GM23338 (cell line): ENCODE results near the gene PROCA1. TPM values are rescaled to one million over a fixed set of nuclear protein-coding genes. Genes with fewer than 3 reads are reported as not detected.

Experiments used
- ATAC-seq: fragments of 200-7000 bp; cut with Tn5 transposase; 3 replicates; pipeline ENCODE4 v1.9.1; 2020
- DNase-seq: peaks from one replicate; pipeline ENCODE4 v3.0.0-alpha.2; 2015; ENCODE audit warnings: low spot score
- H2AFZ ChIP-seq: fragments of 200-600 bp; sonication (generic); 2 replicates; pipeline ENCODE4 v1.8.0; 2016; ENCODE audit warnings: antibody characterized with exemption, mild to moderate bottlenecking, moderate library complexity
- H3F3A ChIP-seq: fragments of 200-600 bp; sonication (generic); replicated peaks from 2 replicates; pipeline ENCODE4 v1.8.0; 2017; ENCODE audit warnings: antibody characterized with exemption, mixed run types, low read depth
- H3K27ac ChIP-seq: fragments of 200-600 bp; sonication (generic); 2 replicates; pipeline ENCODE4 v1.6.1; 2016; ENCODE audit warnings: low read depth
- H3K27me3 ChIP-seq: fragments of 200-600 bp; sonication (generic); 2 replicates; pipeline ENCODE4 v1.8.0; 2016; ENCODE audit warnings: mild to moderate bottlenecking, mixed run types, moderate library complexity; ENCODE audit not compliant: insufficient read depth
- H3K36me3 ChIP-seq: fragments of 200-600 bp; sonication (generic); 2 replicates; pipeline ENCODE4 v1.8.0; 2016; ENCODE audit warnings: mild to moderate bottlenecking; ENCODE audit not compliant: insufficient read depth
- H3K4me1 ChIP-seq: fragments of 200-600 bp; sonication (generic); 2 replicates; pipeline ENCODE4 v1.8.0; 2016; ENCODE audit warnings: mild to moderate bottlenecking, moderate library complexity; ENCODE audit not compliant: insufficient read depth
- H3K4me2 ChIP-seq: fragments of 200-600 bp; sonication (generic); 2 replicates; pipeline ENCODE4 v1.7.1; 2017; ENCODE audit warnings: mixed run types
- H3K4me3 ChIP-seq: fragments of 200-600 bp; sonication (generic); 2 replicates; pipeline ENCODE4 v1.6.1; 2016; ENCODE audit warnings: mixed run types
- H3K79me2 ChIP-seq: fragments of 200-600 bp; sonication (generic); replicated peaks from 2 replicates; pipeline ENCODE4 v1.8.0; 2017; ENCODE audit warnings: mild to moderate bottlenecking; ENCODE audit not compliant: insufficient read depth
- H3K9me2 ChIP-seq: fragments of 200-600 bp; sonication (generic); 2 replicates; pipeline ENCODE4 v1.8.0; 2017; ENCODE audit not compliant: insufficient read depth
- H4K20me1 ChIP-seq: fragments of 200-600 bp; sonication (generic); replicated peaks from 2 replicates; pipeline ENCODE4 v1.8.0; 2017; ENCODE audit warnings: mild to moderate bottlenecking; ENCODE audit not compliant: insufficient read depth
- H3K27ac Mint-ChIP-seq: 2 replicates; pipeline ENCODE4 v1.8.0; 2020; ENCODE audit warnings: inconsistent platforms, mild to moderate bottlenecking, moderate library complexity, mixed read lengths
- H3K27me3 Mint-ChIP-seq: 3 replicates; pipeline ENCODE4 v1.8.0; 2022; ENCODE audit warnings: low read depth, mild to moderate bottlenecking, moderate library complexity, mixed read lengths, inconsistent platforms; ENCODE audit not compliant: insufficient read depth, poor library complexity
- H3K36me3 Mint-ChIP-seq: 3 replicates; pipeline ENCODE4 v1.8.0; 2021; ENCODE audit warnings: low read depth, mild to moderate bottlenecking, inconsistent platforms, moderate library complexity, mixed read lengths
- H3K4me1 Mint-ChIP-seq: 3 replicates; pipeline ENCODE4 v1.8.0; 2020; ENCODE audit warnings: mild to moderate bottlenecking, inconsistent platforms, mixed read lengths
- H3K4me3 Mint-ChIP-seq: 3 replicates; pipeline ENCODE4 v1.8.0; 2021; ENCODE audit warnings: moderate library complexity, mild to moderate bottlenecking, inconsistent platforms, mixed read lengths
- H3K9me3 Mint-ChIP-seq: 3 replicates; pipeline ENCODE4 v1.8.0; 2020; ENCODE audit warnings: moderate library complexity, mild to moderate bottlenecking, inconsistent platforms, mixed read lengths
- CREB1 ChIP-seq: fragments of 250-450 bp; sonication (Bioruptor Pico); IDR thresholded peaks from 2 replicates; pipeline ENCODE4 v1.5.0; 2020; ENCODE audit warnings: low read depth, mild to moderate bottlenecking, moderate library complexity
- ETS1 ChIP-seq: IDR thresholded peaks from 2 replicates; pipeline ENCODE4 v1.6.1; 2016; ENCODE audit warnings: antibody characterized with exemption
- EZH2 ChIP-seq: fragments of 200-600 bp; sonication (generic); IDR thresholded peaks from one replicate; pipeline ENCODE4 v1.8.0; 2017; ENCODE audit warnings: antibody characterized with exemption, mild to moderate bottlenecking, low read depth; ENCODE audit not compliant: unreplicated experiment
- NANOG ChIP-seq: IDR thresholded peaks from 2 replicates; pipeline ENCODE4 v1.6.1; 2016; ENCODE audit warnings: antibody characterized with exemption, borderline replicate concordance
- POLR2AphosphoS5 ChIP-seq: IDR thresholded peaks from 2 replicates; pipeline ENCODE4 v1.6.1; 2016; ENCODE audit warnings: antibody characterized with exemption, low read depth
- REST ChIP-seq: IDR thresholded peaks from one replicate; pipeline ENCODE4 v1.6.1; 2018; ENCODE audit warnings: antibody characterized with exemption; ENCODE audit not compliant: unreplicated experiment
- STAT1 ChIP-seq: IDR thresholded peaks from one replicate; pipeline ENCODE4 v1.6.1; 2016; ENCODE audit warnings: antibody characterized with exemption; ENCODE audit not compliant: unreplicated experiment
- polyA plus RNA-seq: library from polyadenylated mRNA; unstranded; fragments of >200 nt; fragmentation: Nextera tagmentation; extraction: Ambion mirVana; gene quantifications from 2 replicates; pipeline ENCODE4 v1.2.1, GENCODE V29; 2016
- total RNA-seq: library from RNA; depleted of rRNA; stranded (reverse); fragments of >200 nt; shearing (Covaris generic); gene quantifications from 2 replicates; pipeline ENCODE4 v1.2.3, GENCODE V29; 2014
- TF ChIP-seq, protein P1 (sequence below), 2 experiments: fragments of 200-600 bp in 1 of 2; sonication (generic) in 1 of 2; conservative IDR thresholded peaks; 2 replicates each; pipeline versions ENCODE4 v1.5.1 to v1.6.1; 2016 to 2017; ENCODE audit warnings: antibody characterized with exemption in 2 of 2, low read depth in 2 of 2, mild to moderate bottlenecking in 2 of 2, moderate library complexity in 1 of 2

The PROCA1 gene
- total and polyA plus RNA-seq, 2 experiments from 2014 or later: 11.3 to 14.4 TPM

GRCh38 chr17:28715217-28715616 lies 3.5 kb upstream of the PROCA1 start:
- Histone ChIP-seq H3F3A (peaks cover 42% of the 10 kb centered on the region), H3K27ac (no peak overlapping the region), H2AFZ (no peak overlapping the region), H3K9me2 (no peaks in the 10 kb centered on the region), H3K36me3 (peaks cover 13% of the 10 kb centered on the region; the same call in 1 of the 2 replicates), H3K4me2 (peak overlapping the region; percentile 84; the same call in 1 of the 2 replicates), H3K4me1 (peaks cover 21% of the 10 kb centered on the region), H3K27me3 (no peaks in the 10 kb centered on the region), H3K79me2 (peaks cover 29% of the 10 kb centered on the region), H4K20me1 (peaks cover 3% of the 10 kb centered on the region; the same call in 1 of the 2 replicates), H3K4me3 (no peak overlapping the region)
- no peak for TF ChIP-seq CREB1 (CRISPR knock-in tag)
- TF ChIP-seq STAT1: no peak
- no peak for TF ChIP-seq ETS1
- no peak for TF ChIP-seq REST
- TF ChIP-seq EZH2: no peak
- TF ChIP-seq POLR2AphosphoS5: no peak
- TF ChIP-seq NANOG: no peak
- Mint-ChIP-seq H3K9me3 (no peaks in the 10 kb centered on the region; the same call in 1 of the 3 replicates), H3K4me1 (peaks cover 36% of the 10 kb centered on the region), H3K4me3 (peak overlapping the region; percentile 100; the same call in 2 of the 3 replicates), H3K27ac (no peak overlapping the region), H3K27me3 (peaks cover 35% of the 10 kb centered on the region), H3K36me3 (peaks cover 48% of the 10 kb centered on the region)
- DNase-seq: no peak
- no peak for ATAC-seq

GRCh38 chr17:28714281-28714680 lies 2.6 kb upstream of the PROCA1 start:
- H3K9me3 Mint-ChIP-seq: no peaks in the 10 kb centered on the region
- Histone ChIP-seq H3K79me2 (peaks cover 35% of the 10 kb centered on the region), H3K36me3 (peaks cover 13% of the 10 kb centered on the region; the same call in 1 of the 2 replicates), H3K27ac (no peak overlapping the region), H3F3A (peaks cover 48% of the 10 kb centered on the region), H3K4me3 (no peak overlapping the region), H3K4me1 (peaks cover 24% of the 10 kb centered on the region), H3K9me2 (no peaks in the 10 kb centered on the region), H4K20me1 (peaks cover 3% of the 10 kb centered on the region; the same call in 1 of the 2 replicates), H3K4me2 (no peak overlapping the region), H3K27me3 (no peaks in the 10 kb centered on the region), H2AFZ (no peak overlapping the region)
- ATAC-seq (no peak), DNase-seq (no peak)
- H3K27me3 Mint-ChIP-seq: peaks cover 26% of the 10 kb centered on the region
- peaks cover 34% of the 10 kb centered on the region for H3K4me1 Mint-ChIP-seq
- peaks cover 45% of the 10 kb centered on the region for H3K36me3 Mint-ChIP-seq
- H3K4me3 Mint-ChIP-seq: peak overlapping the region; percentile 48; the same call in 1 of the 3 replicates
- no peak for TF ChIP-seq NANOG
- TF ChIP-seq, protein P1, sequence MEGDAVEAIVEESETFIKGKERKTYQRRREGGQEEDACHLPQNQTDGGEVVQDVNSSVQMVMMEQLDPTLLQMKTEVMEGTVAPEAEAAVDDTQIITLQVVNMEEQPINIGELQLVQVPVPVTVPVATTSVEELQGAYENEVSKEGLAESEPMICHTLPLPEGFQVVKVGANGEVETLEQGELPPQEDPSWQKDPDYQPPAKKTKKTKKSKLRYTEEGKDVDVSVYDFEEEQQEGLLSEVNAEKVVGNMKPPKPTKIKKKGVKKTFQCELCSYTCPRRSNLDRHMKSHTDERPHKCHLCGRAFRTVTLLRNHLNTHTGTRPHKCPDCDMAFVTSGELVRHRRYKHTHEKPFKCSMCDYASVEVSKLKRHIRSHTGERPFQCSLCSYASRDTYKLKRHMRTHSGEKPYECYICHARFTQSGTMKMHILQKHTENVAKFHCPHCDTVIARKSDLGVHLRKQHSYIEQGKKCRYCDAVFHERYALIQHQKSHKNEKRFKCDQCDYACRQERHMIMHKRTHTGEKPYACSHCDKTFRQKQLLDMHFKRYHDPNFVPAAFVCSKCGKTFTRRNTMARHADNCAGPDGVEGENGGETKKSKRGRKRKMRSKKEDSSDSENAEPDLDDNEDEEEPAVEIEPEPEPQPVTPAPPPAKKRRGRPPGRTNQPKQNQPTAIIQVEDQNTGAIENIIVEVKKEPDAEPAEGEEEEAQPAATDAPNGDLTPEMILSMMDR (conservative IDR thresholded peaks at IDR 0.05; ENCODE audit: low read depth in 2 of 2): peak in 1 of 2 experiments; percentile 33; a peak in 2 of 4 replicates
- H3K27ac Mint-ChIP-seq: no peak overlapping the region
